H1 (cell line): Measurements from ENCODE around the gene MYO15A. TPM values are rescaled to one million over a fixed set of nuclear protein-coding genes. Genes with fewer than 3 reads are reported as not detected.

Source experiments
- CTCF ChIA-PET: fragments of 300-600 bp; sonication (Branson Sonifier 250); formaldehyde crosslinking; loops from one replicate; lab custom pipeline; 2021; ENCODE audit not compliant: partially characterized antibody; lab: Charles Lee
- POLR2A ChIA-PET: fragments of 300-600 bp; sonication (Branson Sonifier 250); formaldehyde crosslinking; loops from one replicate; lab custom pipeline; 2021; ENCODE audit warnings: inconsistent platforms; ENCODE audit not compliant: partially characterized antibody; lab: Charles Lee
- DNase-seq, 2 experiments: peaks; one replicate each; pipeline versions ENCODE4 v3.0.0 to v3.0.0-alpha.2; 2010 to 2022; ENCODE audit warnings: low spot score in 2 of 2, low read depth in 1 of 2, mixed read lengths in 1 of 2
- FAIRE-seq: peaks from 2 replicates; lab custom pipeline; 2011; peaks lifted over from hg19 to GRCh38; lab: Jason Lieb, UNC
- H2AFZ ChIP-seq: 2 replicates; pipeline ENCODE4 v1.8.1; 2012; ENCODE audit warnings: low read length, inconsistent platforms
- H2AK5ac ChIP-seq: 2 replicates; pipeline ENCODE4 v1.6.1; 2013; ENCODE audit warnings: low read depth, low read length
- H2BK120ac ChIP-seq: replicated peaks from 2 replicates; pipeline ENCODE3; 2013; ENCODE audit warnings: low read depth, low read length, inconsistent platforms
- H2BK12ac ChIP-seq: 2 replicates; pipeline ENCODE4 v1.6.1; 2013; ENCODE audit warnings: low read depth, low read length
- H2BK15ac ChIP-seq: 2 replicates; pipeline ENCODE4 v1.6.1; 2013; ENCODE audit warnings: low read length
- H2BK20ac ChIP-seq: 2 replicates; pipeline ENCODE4 v1.6.1; 2013; ENCODE audit warnings: low read length
- H2BK5ac ChIP-seq: 2 replicates; pipeline ENCODE4 v1.6.1; 2013; ENCODE audit warnings: low read depth, low read length
- H3K14ac ChIP-seq: 2 replicates; pipeline ENCODE4 v1.6.1; 2013; ENCODE audit warnings: inconsistent platforms; ENCODE audit not compliant: insufficient read length
- H3K18ac ChIP-seq: 2 replicates; pipeline ENCODE4 v1.6.1; 2013; ENCODE audit warnings: low read length; ENCODE audit errors: extremely low read depth
- H3K23ac ChIP-seq: 2 replicates; pipeline ENCODE4 v1.6.1; 2013; ENCODE audit warnings: inconsistent platforms; ENCODE audit not compliant: insufficient read length
- H3K23me2 ChIP-seq: 2 replicates; pipeline ENCODE4 v1.6.1; 2013; ENCODE audit warnings: low read depth, low read length
- H3K27ac ChIP-seq: 2 replicates; pipeline ENCODE4 v1.6.1; 2011; ENCODE audit warnings: low read depth, low read length, inconsistent platforms
- H3K27me3 ChIP-seq, 4 experiments: replicated peaks in 1 of 4; 1 replicate in 1 of 4; 2 replicates in 3 of 4; pipeline versions ENCODE4 v1.6.1 to v1.8.1; 2011 to 2013; ENCODE audit warnings: low read length in 3 of 4, mild to moderate bottlenecking in 3 of 4, inconsistent platforms in 2 of 4, mixed read lengths in 2 of 4, moderate library complexity in 1 of 4; ENCODE audit not compliant: control insufficient read depth in 3 of 4, insufficient read depth in 3 of 4; ENCODE audit errors: extremely low read depth in 1 of 4
- H3K36me3 ChIP-seq, 4 experiments: 2 replicates each; pipeline versions ENCODE4 v1.6.1 to v1.8.1; 2011 to 2013; ENCODE audit warnings: mild to moderate bottlenecking in 4 of 4, low read length in 3 of 4, moderate library complexity in 2 of 4, control low read depth in 1 of 4, inconsistent platforms in 1 of 4; ENCODE audit not compliant: insufficient read depth in 4 of 4, control insufficient read depth in 2 of 4
- H3K4ac ChIP-seq: replicated peaks from 2 replicates; pipeline ENCODE3; 2013; ENCODE audit warnings: low read length, low read depth, mixed read lengths, inconsistent platforms; ENCODE audit not compliant: insufficient read length
- H3K4me1 ChIP-seq, 4 experiments: replicated peaks in 1 of 4; 1 replicate in 1 of 4; 2 replicates in 3 of 4; pipeline versions ENCODE4 v1.6.1 to v1.8.1; 2011 to 2013; ENCODE audit warnings: low read length in 3 of 4, inconsistent platforms in 2 of 4, mixed read lengths in 1 of 4; ENCODE audit not compliant: insufficient read depth in 4 of 4, control insufficient read depth in 3 of 4
- H3K4me2 ChIP-seq, 2 experiments: 2 replicates each; pipeline versions ENCODE4 v1.6.1 to v1.8.1; 2011 to 2013; ENCODE audit warnings: low read depth in 2 of 2, low read length in 2 of 2, control low read depth in 1 of 2, inconsistent platforms in 1 of 2, mild to moderate bottlenecking in 1 of 2; ENCODE audit not compliant: insufficient read depth in 1 of 2
- H3K4me3 ChIP-seq, 4 experiments: fragments of 200-600, 300-600 bp in 1 of 4; sonication (generic), shearing (Covaris generic), sonication (Bioruptor Twin) in 1 of 4; 2 replicates each; pipeline versions ENCODE4 v1.5.1 to v1.8.1; 2011 to 2016; ENCODE audit warnings: low read length in 4 of 4, low read depth in 3 of 4, control low read depth in 2 of 4, inconsistent platforms in 2 of 4, mild to moderate bottlenecking in 2 of 4, mixed read lengths in 1 of 4, moderate library complexity in 1 of 4; ENCODE audit not compliant: insufficient read depth in 2 of 4; ENCODE audit errors: extremely low read depth in 1 of 4
- H3K56ac ChIP-seq: replicated peaks from 2 replicates; pipeline ENCODE3; 2013; ENCODE audit warnings: low read depth, mild to moderate bottlenecking, mixed read lengths, low read length, inconsistent platforms; ENCODE audit not compliant: insufficient read length
- H3K79me1 ChIP-seq: 2 replicates; pipeline ENCODE4 v1.6.1; 2013; ENCODE audit warnings: low read depth, low read length, control low read depth
- H3K79me2 ChIP-seq, 2 experiments: 2 replicates each; pipeline versions ENCODE4 v1.6.1 to v1.8.1; 2012 to 2013; ENCODE audit warnings: low read length in 2 of 2, mild to moderate bottlenecking in 2 of 2, inconsistent platforms in 1 of 2; ENCODE audit not compliant: insufficient read depth in 2 of 2, control insufficient read depth in 1 of 2
- H3K9ac ChIP-seq, 4 experiments: replicated peaks in 1 of 4; 1 replicate in 1 of 4; 2 replicates in 3 of 4; pipeline versions ENCODE4 v1.6.1 to v1.8.1; 2011 to 2013; ENCODE audit warnings: low read depth in 3 of 4, low read length in 3 of 4, control low read depth in 2 of 4, mild to moderate bottlenecking in 2 of 4, moderate library complexity in 2 of 4, inconsistent platforms in 1 of 4; ENCODE audit errors: extremely low read depth in 1 of 4
- H3K9me3 ChIP-seq, 2 experiments: 2 replicates each; pipeline versions ENCODE4 v1.6.1 to v1.8.1; 2012 to 2013; ENCODE audit warnings: mild to moderate bottlenecking in 2 of 2, moderate library complexity in 2 of 2, control low read depth in 1 of 2, inconsistent platforms in 1 of 2, low read depth in 1 of 2, low read length in 1 of 2, mixed read lengths in 1 of 2; ENCODE audit not compliant: insufficient read depth in 2 of 2
- H4K20me1 ChIP-seq, 2 experiments: replicated peaks in 1 of 2; 2 replicates each; pipeline versions ENCODE3 to v1.8.1; 2011 to 2013; ENCODE audit warnings: inconsistent platforms in 2 of 2, low read length in 2 of 2, mild to moderate bottlenecking in 1 of 2; ENCODE audit not compliant: insufficient read depth in 2 of 2, control insufficient read depth in 1 of 2
- H4K5ac ChIP-seq: 2 replicates; pipeline ENCODE4 v1.6.1; 2013; ENCODE audit warnings: low read length, low read depth, mixed read lengths, inconsistent platforms; ENCODE audit not compliant: insufficient read length
- H4K8ac ChIP-seq: 2 replicates; pipeline ENCODE4 v1.8.0; 2013; ENCODE audit warnings: mild to moderate bottlenecking, moderate library complexity, low read length, inconsistent platforms; ENCODE audit not compliant: insufficient read depth; ENCODE audit errors: extremely low read depth
- H4K91ac ChIP-seq: replicated peaks from 2 replicates; pipeline ENCODE3; 2013; ENCODE audit warnings: low read length, mixed read lengths, inconsistent platforms; ENCODE audit not compliant: insufficient read length
- KDM5A ChIP-seq: fragments of 200-600 bp; IDR thresholded peaks from 2 replicates; pipeline ENCODE4 v1.7.1; 2012; ENCODE audit warnings: mild to moderate bottlenecking, low read length, inconsistent platforms, mixed read lengths
- RNF2 ChIP-seq: fragments of 200-900, 300-1000 bp; sonication (generic); IDR thresholded peaks from 2 replicates; pipeline ENCODE4 v1.7.1; 2016; ENCODE audit warnings: borderline replicate concordance, low read depth, mild to moderate bottlenecking, antibody characterized with exemption, low read length; ENCODE audit not compliant: poor library complexity, severe bottlenecking; ENCODE audit errors: missing control alignments
- SP4 ChIP-seq: IDR thresholded peaks from 2 replicates; pipeline ENCODE4 v1.6.1; 2012; ENCODE audit warnings: low read length, inconsistent platforms
- ZNF274 ChIP-seq: IDR thresholded peaks from 2 replicates; pipeline ENCODE4 v1.7.0; 2012; ENCODE audit warnings: low read length, borderline replicate concordance; ENCODE audit errors: extremely low read depth
- WGBS, 2 experiments: shearing (Covaris generic) in 1 of 2; methylation state at CpG; one replicate each; pipeline versions ENCODE4 v1.1.6 to v1.1.7; 2013 to 2015; ENCODE audit warnings: low lambda C conversion rate in 2 of 2, mixed read lengths in 2 of 2, inconsistent platforms in 1 of 2, low coverage in 1 of 2, missing lambda C conversion rate in 1 of 2; ENCODE audit not compliant: insufficient replicate concordance in 2 of 2, insufficient coverage in 1 of 2, insufficient read length in 1 of 2; ENCODE audit errors: extremely low coverage in 1 of 2, missing lambda C conversion rate in 1 of 2; 5-methylcytosine and 5-hydroxymethylcytosine counted together
- polyA plus RNA-seq, 7 experiments: library from polyadenylated mRNA; depleted of rRNA in 3 of 7; stranded (reverse) in 5 of 7; unstranded in 2 of 7; fragments of >200 nt in 5 of 7; fragments of 200-250 nt in 2 of 7; gene quantifications; 1 replicate in 5 of 7; 2 replicates in 1 of 7; 4 replicates in 1 of 7; pipeline versions ENCODE4 v1.2.1 to v1.2.3, GENCODE V29; 2011 to 2013; ENCODE audit warnings: missing spikeins in 2 of 7, mixed read lengths in 2 of 7
- total RNA-seq: library from RNA; stranded (reverse); fragmentation: NEBNext Ultra II Directional; extraction: Animal tissue kit (Norgen Biotek cat#: 25700); gene quantifications from 2 replicates; pipeline ENCODE4 v1.2.1, GENCODE V29; 2021
- TF ChIP-seq, protein P1 (sequence below): IDR thresholded peaks from 2 replicates; pipeline ENCODE4 v1.6.1; 2012; ENCODE audit warnings: low read length, inconsistent platforms

MYO15A gene
- total and polyA plus RNA-seq, 2 of the 8 experiments (the other 6 are each of a cell fraction or from before 2014, with no cell fraction given) = 1.6 to 4.2 TPM

DNA sequence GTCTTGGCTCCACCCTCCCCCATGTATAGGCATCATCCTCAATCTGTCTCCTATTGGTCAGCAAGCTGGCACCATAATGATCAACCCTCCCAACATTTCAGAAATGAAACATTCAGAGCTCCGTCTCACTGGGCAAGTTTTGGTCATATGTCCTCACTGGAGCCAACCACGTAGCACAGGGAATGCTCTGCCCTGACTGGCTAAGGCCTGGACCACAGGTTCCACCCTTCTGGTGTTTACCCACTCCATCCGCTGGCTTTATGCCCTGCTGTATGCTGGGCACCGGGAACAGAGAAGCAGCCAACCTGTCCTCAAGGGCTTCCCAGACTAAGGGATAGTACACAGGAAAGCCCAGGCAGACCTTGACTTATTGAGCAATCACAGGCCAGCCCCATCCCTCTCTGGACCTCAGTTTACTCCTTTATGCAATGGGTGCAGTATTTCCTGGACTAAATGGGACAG lies 20.5 kb downstream of the MYO15A start:
- no peaks in the 10 kb centered on the region for H4K20me1 ChIP-seq
- H4K91ac ChIP-seq = no peak overlapping the region
- no peaks in the 10 kb centered on the region for H3K79me1 ChIP-seq
- no peak overlapping the region for H3K27ac ChIP-seq
- H3K9ac ChIP-seq = no peak overlapping the region
- H2AK5ac ChIP-seq = no peak overlapping the region
- H3K56ac ChIP-seq = no peak overlapping the region
- CTCF ChIA-PET = interaction anchor here (5.6 kb wide), 1 partner anchor 13 kb away, joined by 50 read pairs; no protein-coding TSS in a partner anchor
- H2AFZ ChIP-seq = no peak overlapping the region
- no peak overlapping the region for H2BK20ac ChIP-seq
- DNase-seq = no peak
- no peaks in the 10 kb centered on the region for H3K23me2 ChIP-seq
- no peak overlapping the region for H3K23ac ChIP-seq
- H3K4me1 ChIP-seq = no peaks in the 10 kb centered on the region; a peak in 1 of 7 replicates
- H3K36me3 ChIP-seq = no peaks in the 10 kb centered on the region
- no peak overlapping the region for H3K14ac ChIP-seq
- no peak overlapping the region for H3K4me3 ChIP-seq
- TF ChIP-seq RNF2 (no peak), KDM5A (no peak), SP4 (no peak), ZNF274 (no peak)
- TF ChIP-seq, protein P1, sequence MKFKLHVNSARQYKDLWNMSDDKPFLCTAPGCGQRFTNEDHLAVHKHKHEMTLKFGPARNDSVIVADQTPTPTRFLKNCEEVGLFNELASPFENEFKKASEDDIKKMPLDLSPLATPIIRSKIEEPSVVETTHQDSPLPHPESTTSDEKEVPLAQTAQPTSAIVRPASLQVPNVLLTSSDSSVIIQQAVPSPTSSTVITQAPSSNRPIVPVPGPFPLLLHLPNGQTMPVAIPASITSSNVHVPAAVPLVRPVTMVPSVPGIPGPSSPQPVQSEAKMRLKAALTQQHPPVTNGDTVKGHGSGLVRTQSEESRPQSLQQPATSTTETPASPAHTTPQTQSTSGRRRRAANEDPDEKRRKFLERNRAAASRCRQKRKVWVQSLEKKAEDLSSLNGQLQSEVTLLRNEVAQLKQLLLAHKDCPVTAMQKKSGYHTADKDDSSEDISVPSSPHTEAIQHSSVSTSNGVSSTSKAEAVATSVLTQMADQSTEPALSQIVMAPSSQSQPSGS = no peak
- no peaks in the 10 kb centered on the region for H3K79me2 ChIP-seq
- no peak overlapping the region for H3K18ac ChIP-seq
- 78% methylated on average over 4 of the region's 4 CpGs; no CpG with 5 or more reads in 1 of the 2 experiments for WGBS, 2 experiments
- H3K4ac ChIP-seq = no peak overlapping the region
- no peaks in the 10 kb centered on the region for H3K9me3 ChIP-seq
- H2BK15ac ChIP-seq = peak overlapping the region; percentile 55; the same call in 1 of the 2 replicates
- H4K8ac ChIP-seq = no peak overlapping the region
- H2BK12ac ChIP-seq = no peak overlapping the region
- no peak overlapping the region for H3K4me2 ChIP-seq
- no peak overlapping the region for H2BK5ac ChIP-seq
- H3K27me3 ChIP-seq = peaks cover 0 to 3% (median 2%) of the 10 kb centered on the region in 4 experiments; a peak in 4 of 7 replicates
- no peak for FAIRE-seq
- H4K5ac ChIP-seq = no peak overlapping the region
- no peak overlapping the region for H2BK120ac ChIP-seq
- POLR2A ChIA-PET = interaction anchor here (0.8 to 1.7 kb wide), 3 partner anchors 11 to 25 kb away, joined by 3 to 6 read pairs (median 3); no protein-coding TSS in a partner anchor
